Stimulated activated CD4-positive, alpha-beta T cell treated with anti-CD3 and anti-CD28 coated beads, Interleukin-15, amount 100 ng/mL, for 1 hour (primary cell): ENCODE measurements around the gene HSPB7.
"Not testable (repeated sequence)": the region's sequence is repeated elsewhere in the genome, so short reads cannot be mapped to it uniquely, and the experiment has no call there.

Source experiments
- DNase-seq, 2 donors: peaks; one replicate each; pipeline ENCODE4 v3.0.0-alpha.2; 2020; ENCODE audit warnings: low read depth in 1 of 2, low spot score in 1 of 2

HSPB7 gene

GRCh38 chr1:16009030-16009460, 8.8 kb downstream of the HSPB7 start:
- peak; percentile 47 to 56 for DNase-seq

GRCh38 chr1:16007671-16008341, 10.0 kb downstream of the HSPB7 start:
- DNase-seq = no peak

GRCh38 chr1:16006552-16007485, 11.0 kb downstream of the HSPB7 start:
- DNase-seq = no peak

GRCh38 chr1:16006010-16006409, 11.8 kb downstream of the HSPB7 start:
- no peak for DNase-seq

- no peak for DNase-seq
Observed at GRCh38 chr1:16005597-16005996, 12.2 kb downstream of the HSPB7 start.

GRCh38 chr1:16001274-16001673, 16.6 kb downstream of the HSPB7 start:
- not testable (repeated sequence) for DNase-seq

- no peak for DNase-seq
Observed at GRCh38 chr1:15998929-15999328, 18.9 kb downstream of the HSPB7 start.

GRCh38 chr1:15997637-15998280, 20.1 kb downstream of the HSPB7 start:
- no peak for DNase-seq

- no peak for DNase-seq
Observed at GRCh38 chr1:15997076-15997585, 20.7 kb downstream of the HSPB7 start.

GRCh38 chr1:15994590-15995351, 23.1 kb downstream of the HSPB7 start:
- DNase-seq = peak in 1 of 2 donors; percentile 33

- no peak for DNase-seq
Observed at GRCh38 chr1:15994081-15994480, 23.8 kb downstream of the HSPB7 start.

GRCh38 chr1:15993666-15994065, 24.2 kb downstream of the HSPB7 start:
- no peak for DNase-seq

GRCh38 chr1:15992582-15993500, 25.0 kb downstream of the HSPB7 start:
- no peak for DNase-seq

GRCh38 chr1:15992187-15992553, 25.7 kb downstream of the HSPB7 start:
- no peak for DNase-seq

- no peak for DNase-seq
Observed at GRCh38 chr1:15991427-15992186, 26.2 kb downstream of the HSPB7 start.

GRCh38 chr1:15989776-15990175, 28.1 kb downstream of the HSPB7 start:
- no peak for DNase-seq

- DNase-seq = no peak
Observed at GRCh38 chr1:15988856-15989736, 28.7 kb downstream of the HSPB7 start.
